Right kidney (tissue), 1 donor: ENCODE measurements around the gene PIP5KL1.
A peak's percentile ranks its signal among the peaks of the same experiment; 100 is the strongest.

Experiments
- DNase-seq: peaks from one replicate; pipeline ENCODE4 v3.0.0-alpha.2; 2016

The PIP5KL1 gene

DNA sequence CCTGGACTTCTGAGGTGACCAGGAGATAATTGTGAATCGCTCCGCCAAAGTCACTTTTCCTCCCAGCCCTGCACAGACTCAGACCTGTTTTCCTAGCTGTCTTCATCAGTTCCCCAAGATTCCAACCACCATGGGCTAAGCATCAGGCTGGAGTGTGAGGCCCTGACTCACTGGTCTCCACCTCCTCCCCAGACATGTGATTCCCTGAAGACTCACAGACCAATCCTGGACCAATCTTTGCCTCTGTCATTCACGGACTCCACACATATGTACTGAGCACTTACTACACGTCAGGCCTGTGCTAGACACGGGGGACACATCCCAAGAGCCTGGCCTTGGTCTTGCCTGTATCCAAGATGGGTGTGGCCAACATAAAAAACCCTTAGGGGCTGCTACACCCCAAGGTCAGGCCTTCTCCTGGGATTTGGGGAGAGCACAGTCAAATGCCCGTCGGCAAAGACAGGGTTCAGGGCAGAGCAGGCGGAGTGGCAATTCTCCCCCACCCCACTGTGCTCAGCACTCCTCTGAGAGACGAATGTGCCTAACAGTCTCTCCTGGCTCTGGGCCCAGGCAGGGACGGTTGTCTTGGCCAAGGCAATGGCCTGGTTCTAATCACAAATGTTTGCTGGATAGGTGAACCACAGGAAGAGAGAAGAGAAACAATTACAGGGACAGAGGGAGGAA, 38.3 kb upstream of the PIP5KL1 start:
- no peak for DNase-seq

DNA sequence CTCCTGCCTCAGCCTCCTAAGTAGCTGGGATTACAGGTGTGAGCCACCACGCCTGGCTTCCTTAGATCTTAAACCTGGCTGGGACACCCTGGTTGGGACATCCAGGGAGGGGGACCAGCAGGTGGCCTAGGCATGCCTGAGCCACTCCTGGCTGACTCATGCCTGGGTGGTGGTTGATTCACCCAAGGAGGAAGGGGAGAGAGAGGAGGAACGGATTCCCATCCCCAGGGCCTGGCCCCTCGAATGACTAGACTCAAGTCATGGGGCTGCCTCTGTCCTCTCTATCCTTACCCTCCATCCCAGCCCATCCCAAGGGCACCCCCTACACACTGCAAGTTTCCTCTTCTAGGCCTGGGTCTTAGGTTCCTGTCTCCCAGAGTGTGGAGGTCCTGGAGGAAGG, 37.5 kb upstream of the PIP5KL1 start:
- DNase-seq = peak; percentile 5

- DNase-seq = no peak
Observed at GRCh38 chr9:127967151-127967809, 36.7 kb upstream of the PIP5KL1 start.

DNA sequence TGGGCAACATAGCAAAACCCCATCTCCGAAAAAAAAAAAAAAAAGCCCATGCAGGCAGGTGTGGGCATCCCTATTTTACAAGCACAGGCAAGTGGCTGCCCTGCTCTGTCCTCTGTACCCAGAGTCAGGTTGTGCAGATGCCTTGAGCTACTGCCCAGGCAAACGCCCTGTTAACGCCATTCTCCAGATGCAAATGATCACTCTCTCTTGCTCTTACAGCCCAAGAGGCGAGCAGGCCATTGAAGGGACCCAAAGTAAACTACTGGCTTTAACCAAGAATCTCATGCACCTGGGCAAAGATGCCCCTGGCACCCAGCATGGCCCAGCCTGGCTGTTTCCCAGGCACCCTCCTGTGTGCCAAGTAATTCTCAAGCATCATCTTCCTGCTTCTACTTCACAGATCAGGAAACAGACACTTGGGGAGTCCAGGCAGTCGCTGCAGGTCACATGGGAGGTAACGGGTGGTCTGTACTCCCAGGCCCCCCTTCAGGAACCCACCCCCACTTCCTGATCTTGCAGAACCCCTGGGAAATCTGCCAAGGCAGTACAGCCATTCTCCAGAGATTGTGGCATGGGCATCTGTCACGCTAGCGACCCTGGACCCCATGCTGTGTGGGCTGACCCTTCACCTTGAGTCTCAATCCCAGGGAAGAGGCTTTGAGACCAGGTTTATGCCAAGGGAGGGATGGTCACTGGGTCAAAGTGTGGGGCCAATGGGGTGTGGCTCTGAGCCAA, 36.0 kb upstream of the PIP5KL1 start:
- DNase-seq = no peak

DNA sequence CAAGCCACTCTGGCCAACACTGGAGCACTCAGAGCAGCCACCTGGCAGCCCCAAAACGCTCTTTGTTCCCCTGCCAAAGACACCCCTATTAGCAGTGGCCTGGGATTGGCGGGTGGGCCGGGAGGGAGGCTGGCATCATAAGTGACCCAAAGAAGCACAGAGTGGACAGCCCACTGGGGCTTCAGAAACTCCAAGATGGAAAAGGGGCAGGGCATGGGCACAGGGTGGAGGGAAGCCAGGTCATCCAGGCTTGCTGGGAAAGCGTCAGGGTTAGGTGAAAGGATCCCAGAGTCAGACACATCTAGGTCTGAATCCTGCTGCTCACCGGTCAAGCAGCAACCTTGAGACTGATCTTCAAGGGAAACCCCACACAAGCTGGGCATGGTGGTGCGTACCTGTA, 35.4 kb upstream of the PIP5KL1 start:
- no peak for DNase-seq

DNA sequence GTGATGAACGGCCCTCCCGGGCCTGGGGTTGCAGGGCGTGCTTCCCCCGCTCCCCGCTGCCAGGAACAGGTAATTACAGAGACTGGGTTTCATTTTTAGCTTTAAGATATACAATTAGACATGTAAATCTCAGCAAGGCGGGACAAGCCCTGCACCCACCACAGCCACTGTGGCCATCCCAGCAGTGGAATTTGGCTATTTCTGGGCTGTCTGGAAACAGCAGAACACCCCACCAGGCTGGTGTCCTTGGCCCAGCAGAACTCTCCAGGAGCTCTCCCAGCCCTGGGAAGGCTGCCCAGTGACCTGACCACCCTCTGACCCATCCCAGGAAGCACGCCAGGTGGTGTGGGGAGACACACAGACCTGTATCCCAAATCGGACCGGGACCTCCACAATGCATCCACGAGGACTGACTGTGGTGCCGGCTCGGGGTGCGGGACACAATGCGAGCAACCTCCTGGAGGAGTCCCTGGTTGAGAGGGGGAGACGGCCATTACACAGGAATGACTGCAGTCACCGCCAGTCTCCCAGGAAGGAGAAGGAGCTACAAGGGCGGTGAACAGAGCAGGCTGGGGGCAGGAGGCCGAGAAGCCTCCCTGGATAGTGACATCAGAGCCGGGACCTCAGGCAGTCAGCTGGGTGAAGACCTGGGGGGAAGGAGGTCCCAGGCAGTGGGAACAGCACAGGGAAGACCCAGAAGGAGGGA, 32.9 kb upstream of the PIP5KL1 start:
- DNase-seq = no peak

GRCh38 chr9:127963041-127963358, 32.4 kb upstream of the PIP5KL1 start:
- no peak for DNase-seq

GRCh38 chr9:127962278-127962677, 31.7 kb upstream of the PIP5KL1 start:
- DNase-seq = no peak

DNA sequence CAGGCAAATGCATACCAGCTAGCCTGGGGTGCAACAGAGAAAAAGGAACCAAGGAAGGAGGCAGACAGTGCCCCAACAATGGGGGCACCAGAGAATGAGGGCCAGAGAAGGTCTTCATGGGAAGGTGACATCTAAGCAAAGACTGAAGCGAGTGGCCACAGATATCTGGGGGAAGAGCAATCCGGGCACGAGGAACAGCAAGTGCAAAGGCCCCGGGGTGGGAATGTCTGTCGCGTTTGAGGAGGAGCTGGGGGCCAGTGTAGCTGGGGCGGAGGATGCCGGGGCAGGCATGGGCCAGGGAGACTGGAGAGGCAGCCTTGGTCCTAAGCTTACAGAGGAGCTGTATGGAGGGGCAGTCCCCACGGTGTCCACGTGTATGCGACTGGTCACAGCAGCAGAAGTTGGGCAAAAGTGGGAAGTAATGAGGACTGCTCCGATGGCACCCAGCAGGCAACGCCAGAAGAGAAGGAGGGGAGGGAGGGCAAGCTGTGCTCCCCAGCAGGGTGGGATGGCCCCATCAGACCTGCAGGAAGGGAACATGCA, 31.1 kb upstream of the PIP5KL1 start:
- DNase-seq = no peak

GRCh38 chr9:127961155-127961490, 30.5 kb upstream of the PIP5KL1 start:
- DNase-seq = no peak

GRCh38 chr9:127960410-127961154, 30.0 kb upstream of the PIP5KL1 start:
- DNase-seq = no peak

DNA sequence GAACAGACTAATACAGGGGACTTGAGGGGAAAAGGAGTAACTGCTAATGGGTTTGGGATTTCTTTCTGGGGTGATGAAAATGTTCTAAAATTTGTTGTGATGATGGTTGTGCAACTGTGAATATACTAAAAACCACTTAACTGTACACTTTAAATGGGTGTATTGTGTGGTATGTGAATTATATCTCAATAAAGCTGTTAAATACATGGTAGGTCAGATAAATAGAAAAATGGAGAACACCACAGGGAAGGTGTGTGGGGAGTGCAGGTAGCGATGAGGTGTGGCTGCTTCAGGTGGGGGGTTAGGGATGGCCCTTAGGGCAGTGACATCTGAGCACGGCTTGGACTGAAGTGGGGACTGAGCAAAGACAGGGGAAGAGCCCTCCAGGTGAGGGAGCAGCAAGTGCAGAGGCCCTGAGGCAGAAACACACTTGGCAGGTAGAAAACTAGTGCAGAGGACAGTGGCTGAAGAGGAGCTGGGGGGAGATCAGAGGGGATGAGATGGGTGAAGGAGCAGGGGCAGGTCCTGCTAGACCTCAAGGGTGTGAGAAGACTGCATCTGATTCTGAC, 29.3 kb upstream of the PIP5KL1 start:
- DNase-seq = no peak

- DNase-seq = no peak
Observed at GRCh38 chr9:127959398-127959797, 28.8 kb upstream of the PIP5KL1 start.

GRCh38 chr9:127958728-127959127, 28.2 kb upstream of the PIP5KL1 start:
- no peak for DNase-seq

GRCh38 chr9:127955294-127956015, 24.9 kb upstream of the PIP5KL1 start:
- no peak for DNase-seq

DNA sequence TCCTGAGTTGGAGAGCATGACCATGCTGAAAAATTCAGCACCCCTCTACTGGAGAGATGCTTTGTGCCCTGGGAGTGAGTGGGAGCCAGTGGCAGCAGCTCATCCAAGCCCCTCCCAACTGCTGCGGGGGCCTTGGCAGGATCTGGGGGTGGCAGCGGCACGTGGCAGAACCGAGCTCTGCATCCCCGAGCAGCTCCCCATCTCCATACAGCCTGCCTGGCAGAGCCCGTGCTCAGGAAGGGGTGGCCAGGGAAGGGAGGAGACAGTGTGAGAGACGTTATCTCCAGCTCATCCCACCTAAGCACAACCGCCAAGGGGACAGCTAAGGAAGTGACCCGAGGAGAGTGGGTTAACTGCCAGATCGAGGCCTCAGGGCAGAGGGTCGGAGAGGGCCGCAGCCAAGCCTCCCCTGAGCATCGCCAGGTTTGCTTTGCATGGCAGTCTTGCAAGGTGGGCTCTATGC, 24.3 kb upstream of the PIP5KL1 start:
- DNase-seq = no peak

DNA sequence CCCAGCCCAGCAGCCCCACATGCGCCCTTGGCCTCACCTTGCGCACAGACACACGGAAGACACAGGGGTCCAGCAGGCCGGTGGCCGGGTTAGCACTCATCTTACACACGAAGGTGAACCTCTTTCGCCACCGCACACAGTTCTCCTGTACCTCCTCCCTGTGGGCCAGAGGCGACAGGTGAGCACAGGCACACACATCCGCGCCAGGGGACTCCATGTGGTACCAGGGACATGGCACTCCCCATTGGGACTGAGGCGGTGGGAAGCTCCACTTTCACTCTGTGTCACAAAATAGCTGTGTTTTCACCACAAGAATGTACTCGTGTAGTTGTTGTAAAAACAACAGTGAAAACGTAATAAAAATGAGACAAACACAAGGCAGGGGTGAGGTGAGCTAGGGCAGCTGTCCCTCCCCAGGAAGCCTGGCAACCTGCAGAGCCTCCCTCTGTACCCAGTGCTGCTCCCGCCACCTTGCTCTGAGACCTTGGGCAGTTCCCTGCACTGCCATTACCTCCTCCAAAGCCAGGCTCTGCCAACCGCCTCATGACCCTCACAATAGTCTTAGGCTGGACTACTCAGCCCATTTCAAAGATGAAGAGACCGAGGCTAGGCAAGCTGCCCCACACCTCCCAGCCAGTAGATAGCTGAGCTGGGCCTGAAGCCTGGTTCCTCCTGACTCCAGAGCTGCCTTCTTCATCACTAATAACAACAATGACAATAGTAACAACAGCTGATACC, 23.4 kb upstream of the PIP5KL1 start:
- DNase-seq = no peak

DNA sequence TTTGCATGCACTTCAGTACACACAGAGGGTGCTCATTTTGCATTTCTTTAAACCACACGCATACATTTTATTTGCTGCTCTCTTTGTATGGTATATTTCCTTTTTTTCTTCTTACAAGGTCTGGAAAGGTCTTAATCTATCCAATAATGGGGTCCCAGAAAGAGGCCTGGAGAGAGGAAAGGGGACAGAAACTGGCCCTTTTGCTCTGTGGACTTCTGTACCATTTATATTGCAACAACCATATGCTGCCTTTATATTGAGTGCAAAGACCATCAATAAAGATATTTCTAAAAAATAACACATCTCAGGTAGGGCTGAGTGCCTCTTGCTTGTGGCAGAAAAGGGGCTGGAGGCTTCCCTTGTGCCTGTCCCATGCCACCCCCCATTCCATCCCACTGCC, 22.6 kb upstream of the PIP5KL1 start:
- no peak for DNase-seq

DNA sequence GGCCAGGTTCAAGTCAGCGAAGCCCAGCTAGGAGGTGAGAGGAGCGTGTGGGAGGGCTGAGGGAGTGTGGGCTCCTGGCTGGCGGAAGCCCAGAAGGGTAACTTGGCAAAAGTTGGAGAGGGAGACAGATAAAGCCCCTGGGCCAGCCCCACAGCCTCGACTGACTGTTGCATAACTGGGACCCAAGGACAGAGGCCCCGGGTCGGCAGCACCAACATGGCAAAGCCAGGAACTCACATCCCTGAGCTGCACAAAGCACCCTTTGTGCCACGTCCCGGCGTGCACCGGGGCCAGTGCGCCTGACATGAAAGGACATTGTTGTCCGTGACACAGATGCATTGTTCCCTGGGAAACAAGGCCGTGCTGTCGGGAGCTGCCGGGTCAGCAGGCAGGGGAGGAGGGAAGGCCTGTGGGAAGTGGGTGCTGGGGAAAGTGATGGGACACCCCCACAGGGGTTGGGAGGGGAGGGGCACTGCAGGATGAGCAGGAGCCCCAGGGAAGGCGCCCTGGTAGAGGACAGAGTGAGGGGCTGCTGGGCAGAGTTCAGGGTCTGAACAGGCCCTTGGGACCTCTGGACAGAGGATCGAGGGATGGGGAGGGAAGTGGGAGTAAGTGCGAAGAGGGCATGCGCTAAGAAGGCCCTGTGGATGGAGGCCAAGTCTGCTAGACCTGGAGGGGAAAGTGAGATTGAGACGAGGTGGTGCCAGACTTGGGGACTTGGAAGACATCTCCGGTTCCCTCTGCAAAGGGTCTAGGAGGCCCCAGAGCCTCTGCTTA, 20.1 kb upstream of the PIP5KL1 start:
- no peak for DNase-seq
